ENCODE data around the gene SLC41A3.

The SLC41A3 gene

GRCh38 chr3:126119008-126119675 is 35.2 kb upstream of the SLC41A3 start:
- no peak for DNase-seq

DNA sequence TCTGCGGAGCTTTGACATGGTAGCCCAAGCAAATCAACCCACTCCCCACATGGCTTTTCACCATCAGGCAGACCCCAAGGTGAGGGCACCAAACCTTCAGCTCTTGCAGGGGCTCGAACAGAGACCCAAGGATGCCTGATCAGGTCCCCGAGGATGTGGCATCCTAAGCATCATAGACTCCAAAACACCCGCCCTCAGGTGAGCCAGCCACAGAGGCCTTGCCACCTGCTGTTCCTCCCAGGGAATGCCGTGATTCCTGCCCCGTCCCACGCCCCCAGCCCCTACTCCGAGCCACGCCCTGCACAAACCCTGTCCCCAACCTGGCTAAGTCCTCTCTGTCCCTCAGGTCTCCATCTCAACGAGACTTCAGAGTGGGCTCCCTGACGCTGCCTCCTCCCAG is 34.7 kb upstream of the SLC41A3 start:
- no peak for DNase-seq

- no peak for DNase-seq
Measured at GRCh38 chr3:126117786-126118185, 33.9 kb upstream of the SLC41A3 start.

DNA sequence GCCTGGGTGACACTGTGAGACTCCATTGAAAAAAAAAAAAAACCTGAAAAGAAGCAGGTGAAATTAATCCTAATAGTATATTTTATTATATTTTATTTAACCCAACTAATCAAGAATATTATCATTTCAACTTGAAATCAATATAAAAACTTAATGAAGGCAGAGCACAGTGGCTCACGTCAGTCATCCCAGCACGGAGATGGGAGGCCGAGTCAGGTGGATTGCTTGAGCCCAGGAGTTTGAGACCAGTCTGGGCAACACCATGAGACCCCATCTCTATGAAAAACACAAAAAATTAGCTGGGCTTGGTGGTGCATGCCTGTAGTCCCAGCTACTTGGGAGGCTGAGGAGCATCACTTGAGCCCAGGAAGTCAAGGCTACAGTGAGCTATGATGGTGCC is 33.3 kb upstream of the SLC41A3 start:
- DNase-seq: no peak

DNA sequence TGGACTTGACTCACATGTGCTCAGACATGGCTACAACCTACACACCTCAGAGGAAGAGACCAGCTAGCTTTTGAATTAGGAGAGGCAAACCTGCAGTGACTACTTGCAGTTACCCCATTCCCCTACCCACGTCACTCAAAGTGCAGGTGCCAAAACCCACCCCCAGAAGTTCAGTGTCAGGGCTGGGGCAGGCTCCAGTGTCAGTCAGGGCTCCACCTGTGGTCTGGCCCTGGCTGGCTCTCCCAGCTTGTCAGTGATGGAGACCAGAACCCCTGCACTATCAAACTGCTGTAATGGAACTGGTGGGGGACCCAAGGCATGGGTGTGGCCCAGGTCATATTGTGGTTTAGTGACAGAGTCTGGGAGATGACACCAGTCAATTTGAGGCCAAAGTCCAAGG is 32.6 kb upstream of the SLC41A3 start:
- DNase-seq: no peak

GRCh38 chr3:126114443-126115386 is 30.8 kb upstream of the SLC41A3 start:
- DNase-seq: no peak

DNA sequence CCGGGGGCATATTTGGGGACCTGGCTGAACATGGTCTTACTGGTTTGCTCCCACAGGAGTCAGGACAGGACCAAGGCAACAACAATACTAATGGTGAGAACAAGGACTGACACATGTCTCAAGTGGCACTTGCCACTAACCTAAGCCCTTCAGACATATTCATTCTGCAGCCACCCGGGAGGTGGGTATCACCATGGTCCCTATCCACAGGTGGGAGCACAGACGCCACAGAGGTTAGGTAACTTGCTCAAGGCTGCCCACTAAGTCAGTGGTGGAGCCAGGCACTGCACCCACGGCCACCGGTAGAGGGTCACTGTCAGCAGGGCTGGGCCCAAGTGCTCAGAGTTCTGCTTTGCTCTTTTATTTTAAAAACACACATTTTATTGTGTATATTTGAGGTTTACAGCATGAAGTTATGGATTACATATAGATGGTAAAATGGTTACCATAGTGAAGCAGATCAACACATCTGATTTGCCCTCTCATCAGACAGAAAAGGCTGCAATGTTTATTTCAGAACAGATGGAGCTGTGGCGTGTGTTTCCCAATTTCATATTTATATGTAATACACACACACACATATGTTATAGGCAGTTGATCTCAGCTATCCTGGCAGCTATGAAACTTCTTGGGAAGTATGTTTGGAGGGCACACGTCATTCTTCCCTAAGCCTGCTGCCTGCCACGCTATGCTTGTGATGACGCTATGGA is 30.0 kb upstream of the SLC41A3 start:
- peak in 1 of 4 experiments; percentile 2 for DNase-seq

- DNase-seq: no peak
Measured at GRCh38 chr3:126113238-126113555, 29.3 kb upstream of the SLC41A3 start.

- no peak for DNase-seq
Measured at GRCh38 chr3:126112531-126113237, 28.8 kb upstream of the SLC41A3 start.

- no peak for DNase-seq
Measured at GRCh38 chr3:126111566-126112475, 27.9 kb upstream of the SLC41A3 start.

- no peak for DNase-seq
Measured at GRCh38 chr3:126111126-126111551, 27.2 kb upstream of the SLC41A3 start.

DNA sequence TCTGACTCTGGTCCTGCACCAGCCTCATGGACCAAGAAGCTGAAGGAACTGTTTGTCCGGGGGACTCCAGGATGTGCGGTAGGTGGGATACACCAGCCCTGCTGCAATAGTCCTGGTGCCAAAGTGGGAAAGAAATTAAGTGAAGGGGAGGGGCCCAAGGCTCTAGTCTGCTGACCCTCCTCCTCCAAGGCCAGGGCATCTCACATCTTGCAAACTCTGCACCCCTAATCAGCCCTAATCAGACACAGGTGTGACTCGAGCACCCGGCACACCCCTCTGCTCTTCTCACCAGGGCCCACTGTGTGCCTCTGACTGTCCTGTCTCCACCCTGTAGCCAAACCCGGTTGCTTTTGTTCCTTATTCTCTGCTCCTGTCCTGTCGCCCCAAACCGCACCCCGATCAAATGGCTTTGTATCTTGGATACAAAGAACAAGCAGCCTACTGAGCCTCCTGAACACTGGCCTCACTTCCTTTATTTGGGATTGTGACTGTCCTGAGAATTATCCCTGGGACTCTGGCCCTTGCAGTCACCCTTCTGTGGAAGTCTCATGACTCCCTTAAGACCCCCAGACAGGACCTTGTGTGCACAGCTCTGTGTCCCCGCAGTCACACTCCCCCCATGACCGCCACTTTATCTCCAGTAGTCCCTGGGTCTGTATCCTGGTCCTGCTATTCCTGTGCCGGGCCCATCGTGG is 26.7 kb upstream of the SLC41A3 start:
- no peak for DNase-seq

- DNase-seq: no peak
Measured at GRCh38 chr3:126109880-126110235, 25.9 kb upstream of the SLC41A3 start.

DNA sequence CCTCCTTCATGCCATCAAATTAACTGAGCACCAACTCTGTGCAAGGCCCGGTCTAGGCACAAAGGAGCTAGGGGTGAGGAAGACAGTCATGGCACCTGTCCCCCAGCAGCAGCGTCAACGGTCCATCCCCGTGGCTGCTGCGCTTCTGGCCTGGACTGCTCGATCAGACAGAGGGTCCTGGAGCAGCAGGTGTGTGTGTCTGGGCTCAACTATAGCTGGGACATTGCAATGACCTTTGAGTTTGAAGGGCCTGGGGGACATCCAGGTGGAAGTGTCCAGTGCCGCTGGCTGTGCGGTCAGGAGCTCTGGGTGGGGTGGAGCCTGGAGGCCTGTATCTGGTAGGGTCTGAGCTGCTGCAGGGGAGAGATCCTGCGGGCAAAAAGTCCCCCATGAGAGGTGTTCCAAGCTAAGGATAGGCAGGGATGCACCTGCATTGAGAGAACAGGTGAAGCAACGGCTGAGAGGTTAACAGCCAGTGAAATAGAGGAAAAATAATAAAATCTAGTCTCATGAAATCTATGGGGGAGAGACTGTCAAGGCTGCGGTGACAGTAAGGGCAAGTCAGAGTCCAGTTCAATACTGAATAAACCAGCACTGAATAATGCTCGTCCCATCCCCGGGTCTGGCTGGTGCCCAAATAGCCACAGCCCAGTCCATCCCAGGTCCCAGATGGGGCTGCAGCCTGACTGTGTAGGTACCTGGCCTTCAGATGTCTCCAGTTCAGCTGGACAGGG is 25.4 kb upstream of the SLC41A3 start:
- no peak for DNase-seq

DNA sequence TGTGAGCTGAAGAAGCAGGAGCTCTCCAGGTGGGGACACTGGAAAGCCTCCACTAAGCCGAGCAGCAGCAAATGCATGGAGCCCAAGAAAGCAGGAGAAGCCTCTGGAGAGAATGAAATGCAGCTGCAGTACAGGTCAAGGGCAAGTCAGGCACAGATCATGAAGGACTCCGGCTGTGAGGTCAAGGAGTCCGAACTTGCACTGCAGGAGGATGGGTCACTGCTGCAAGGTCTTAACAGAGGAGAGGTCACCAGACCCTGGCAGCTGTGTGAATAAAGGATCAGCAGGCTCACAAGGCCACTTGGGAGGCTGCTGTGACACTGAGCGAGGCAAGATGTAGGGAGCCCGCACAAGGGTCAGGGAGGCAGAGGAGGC is 24.7 kb upstream of the SLC41A3 start:
- no peak for DNase-seq

DNA sequence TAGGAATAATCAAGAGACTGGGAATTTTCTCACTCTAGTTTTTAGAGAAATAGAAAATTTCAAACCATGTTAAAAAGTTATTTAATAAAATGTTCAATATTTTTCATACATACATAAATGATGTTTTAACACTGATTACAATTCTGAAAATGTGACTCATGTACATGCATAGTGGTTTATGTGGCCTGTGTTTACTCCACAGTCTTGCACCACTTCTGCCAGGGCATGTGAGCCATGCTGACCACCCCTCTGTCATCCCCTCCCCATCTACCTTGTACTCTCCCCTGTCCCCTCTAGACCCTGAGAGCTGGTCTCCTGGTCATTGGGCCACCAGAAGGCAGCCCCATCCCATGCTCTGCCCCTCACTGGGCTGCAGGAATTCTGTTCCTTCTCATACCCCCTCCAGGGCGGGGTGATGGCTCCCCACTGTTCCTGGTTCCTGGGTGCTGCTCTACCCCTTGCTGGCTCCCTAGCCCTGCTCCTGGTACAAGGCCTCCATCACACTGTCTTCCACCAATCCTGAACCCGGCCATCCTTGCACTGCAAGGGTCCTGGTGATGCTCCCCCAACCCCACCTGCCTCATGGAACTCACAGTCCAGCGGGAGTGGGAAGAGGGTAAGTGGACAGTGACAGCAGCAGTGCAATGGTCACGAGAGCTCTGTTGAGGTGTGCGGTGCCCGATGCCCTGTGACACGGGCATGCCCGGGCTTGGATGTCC is 24.2 kb upstream of the SLC41A3 start:
- no peak for DNase-seq

DNA sequence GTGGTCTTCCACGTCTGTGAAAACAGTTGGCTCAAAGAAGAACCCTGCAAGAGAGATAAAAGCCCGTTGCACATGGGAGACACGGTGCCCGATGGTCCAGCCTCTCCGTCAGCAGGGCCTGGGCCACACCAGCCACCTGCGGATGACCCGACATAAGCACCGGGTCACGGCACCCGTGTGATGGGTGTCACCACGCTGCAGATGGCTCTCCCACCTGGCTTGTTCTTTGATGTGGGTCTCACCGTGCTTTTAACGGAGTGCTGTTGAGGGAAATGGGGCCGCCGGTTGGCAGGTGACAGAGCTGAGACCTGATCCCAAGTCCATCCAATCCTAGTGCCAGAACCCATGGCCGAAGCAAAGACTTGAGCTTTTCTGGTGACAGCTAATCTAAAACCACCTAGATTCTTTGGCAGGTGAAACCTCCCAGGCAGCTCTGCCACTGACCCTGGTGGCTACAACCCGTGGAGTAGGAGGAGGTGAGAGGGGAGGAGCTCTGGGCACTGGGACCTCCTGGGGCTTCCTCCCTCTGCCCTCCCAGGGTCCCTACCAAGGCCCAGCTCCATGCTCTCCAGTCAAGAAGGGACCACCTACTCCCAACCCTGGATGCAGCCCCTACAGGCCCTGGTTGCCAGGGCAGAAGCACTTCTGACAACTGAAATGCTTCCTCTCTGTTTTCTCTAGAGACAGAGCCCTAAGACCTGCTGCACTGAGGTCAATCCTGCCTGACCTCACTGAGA is 23.4 kb upstream of the SLC41A3 start:
- DNase-seq: no peak

DNA sequence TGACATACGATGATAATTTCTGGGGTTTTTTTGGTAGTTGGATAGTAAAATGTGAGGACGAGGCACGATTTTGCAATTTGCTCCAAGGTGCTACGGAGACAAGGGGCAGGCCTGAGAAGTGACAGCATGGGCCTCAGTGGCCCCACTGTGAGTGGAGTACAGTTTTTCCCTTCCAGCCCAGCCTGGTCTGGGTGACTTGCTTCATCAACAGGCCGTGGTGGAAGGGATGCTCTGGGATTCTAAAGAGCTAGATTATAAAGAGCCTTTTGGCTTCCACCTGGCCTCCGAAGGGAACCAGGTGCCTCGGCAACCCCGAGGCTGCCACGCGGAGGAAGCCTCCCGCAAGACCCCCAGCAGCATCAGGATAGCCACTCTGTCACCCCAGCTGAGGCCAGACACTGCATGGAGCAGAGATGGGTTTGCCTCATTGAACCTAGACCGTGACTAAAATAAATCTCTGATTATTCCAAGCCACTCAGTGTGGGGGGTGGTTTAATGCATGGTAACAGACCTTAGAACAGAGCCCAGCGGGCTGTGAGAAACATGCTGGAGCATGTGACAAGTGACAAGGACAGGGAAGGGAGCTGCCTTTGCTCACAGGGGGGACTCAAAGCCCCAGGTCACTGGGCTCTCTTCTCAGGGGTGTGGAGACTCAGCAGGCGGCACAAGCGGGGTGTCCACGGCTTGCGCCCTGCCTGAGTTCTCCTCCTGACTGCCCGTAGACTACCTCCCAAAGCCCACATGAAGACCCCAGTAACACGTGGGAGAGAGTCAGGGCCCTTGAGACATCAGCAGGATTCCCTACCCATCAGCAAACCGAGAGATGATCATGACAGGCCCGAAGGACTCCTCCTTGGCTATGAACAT is 22.6 kb upstream of the SLC41A3 start:
- no peak for DNase-seq

Measured in suppressor macrophage (primary cell).